SKM-1 treated with dmso at 0.1 percent for 144 hours (cell line): Measurements from ENCODE around the gene UBL3.
A peak's percentile ranks its signal among the peaks of the same experiment; 100 is the strongest.

Source experiments
- DNase-seq: peaks from one replicate; lab custom pipeline; 2025; ENCODE audit not compliant: unreplicated experiment; lab: John Stamatoyannopoulos, UW

Gene UBL3

GRCh38 chr13:29850213-29850898 is at the start of gene UBL3:
TSS of gene UBL3 (minus strand) at chr13:29850617. CDS start at chr13:29849538, 1,079 bp downstream.
- DNase-seq: peak; percentile 83

- DNase-seq: no peak
Measured at GRCh38 chr13:29897102-29897501, 46.7 kb upstream of the UBL3 start.

- no peak for DNase-seq
Measured at GRCh38 chr13:29893438-29893837, 43.0 kb upstream of the UBL3 start.

GRCh38 chr13:29892151-29892550 is 41.7 kb upstream of the UBL3 start:
- DNase-seq: no peak

GRCh38 chr13:29889111-29889510 is 38.7 kb upstream of the UBL3 start:
- DNase-seq: no peak

- DNase-seq: no peak
Measured at GRCh38 chr13:29888306-29888705, 37.9 kb upstream of the UBL3 start.

GRCh38 chr13:29887686-29888085 is 37.3 kb upstream of the UBL3 start:
- DNase-seq: no peak

- no peak for DNase-seq
Measured at GRCh38 chr13:29887030-29887557, 36.7 kb upstream of the UBL3 start.

- DNase-seq: no peak
Measured at GRCh38 chr13:29886446-29886845, 36.0 kb upstream of the UBL3 start.

GRCh38 chr13:29885989-29886388 is 35.6 kb upstream of the UBL3 start:
- DNase-seq: no peak

- DNase-seq: no peak
Measured at GRCh38 chr13:29884671-29885430, 34.4 kb upstream of the UBL3 start.

- no peak for DNase-seq
Measured at GRCh38 chr13:29883941-29884518, 33.6 kb upstream of the UBL3 start.

- no peak for DNase-seq
Measured at GRCh38 chr13:29882076-29882475, 31.7 kb upstream of the UBL3 start.

GRCh38 chr13:29878101-29878500 is 27.7 kb upstream of the UBL3 start:
- no peak for DNase-seq

- DNase-seq: no peak
Measured at GRCh38 chr13:29877456-29878078, 27.1 kb upstream of the UBL3 start.

GRCh38 chr13:29875646-29876045 is 25.2 kb upstream of the UBL3 start:
- no peak for DNase-seq

- DNase-seq: no peak
Measured at GRCh38 chr13:29868581-29868980, 18.2 kb upstream of the UBL3 start.

GRCh38 chr13:29865934-29866333 is 15.5 kb upstream of the UBL3 start:
- no peak for DNase-seq

- DNase-seq: no peak
Measured at GRCh38 chr13:29861694-29862110, 11.3 kb upstream of the UBL3 start.

- peak; percentile 19 for DNase-seq
Measured at GRCh38 chr13:29859971-29860370, 9.6 kb upstream of the UBL3 start.

GRCh38 chr13:29858667-29859066 is 8.2 kb upstream of the UBL3 start:
- no peak for DNase-seq
